Measurements from ENCODE around the gene GKAP1.

- TF ChIP-seq, protein P1, sequence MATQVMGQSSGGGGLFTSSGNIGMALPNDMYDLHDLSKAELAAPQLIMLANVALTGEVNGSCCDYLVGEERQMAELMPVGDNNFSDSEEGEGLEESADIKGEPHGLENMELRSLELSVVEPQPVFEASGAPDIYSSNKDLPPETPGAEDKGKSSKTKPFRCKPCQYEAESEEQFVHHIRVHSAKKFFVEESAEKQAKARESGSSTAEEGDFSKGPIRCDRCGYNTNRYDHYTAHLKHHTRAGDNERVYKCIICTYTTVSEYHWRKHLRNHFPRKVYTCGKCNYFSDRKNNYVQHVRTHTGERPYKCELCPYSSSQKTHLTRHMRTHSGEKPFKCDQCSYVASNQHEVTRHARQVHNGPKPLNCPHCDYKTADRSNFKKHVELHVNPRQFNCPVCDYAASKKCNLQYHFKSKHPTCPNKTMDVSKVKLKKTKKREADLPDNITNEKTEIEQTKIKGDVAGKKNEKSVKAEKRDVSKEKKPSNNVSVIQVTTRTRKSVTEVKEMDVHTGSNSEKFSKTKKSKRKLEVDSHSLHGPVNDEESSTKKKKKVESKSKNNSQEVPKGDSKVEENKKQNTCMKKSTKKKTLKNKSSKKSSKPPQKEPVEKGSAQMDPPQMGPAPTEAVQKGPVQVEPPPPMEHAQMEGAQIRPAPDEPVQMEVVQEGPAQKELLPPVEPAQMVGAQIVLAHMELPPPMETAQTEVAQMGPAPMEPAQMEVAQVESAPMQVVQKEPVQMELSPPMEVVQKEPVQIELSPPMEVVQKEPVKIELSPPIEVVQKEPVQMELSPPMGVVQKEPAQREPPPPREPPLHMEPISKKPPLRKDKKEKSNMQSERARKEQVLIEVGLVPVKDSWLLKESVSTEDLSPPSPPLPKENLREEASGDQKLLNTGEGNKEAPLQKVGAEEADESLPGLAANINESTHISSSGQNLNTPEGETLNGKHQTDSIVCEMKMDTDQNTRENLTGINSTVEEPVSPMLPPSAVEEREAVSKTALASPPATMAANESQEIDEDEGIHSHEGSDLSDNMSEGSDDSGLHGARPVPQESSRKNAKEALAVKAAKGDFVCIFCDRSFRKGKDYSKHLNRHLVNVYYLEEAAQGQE (IDR thresholded peaks at IDR 0.05; ENCODE audit: low read depth), result no peak
- TF ChIP-seq MAX (IDR thresholded peaks at IDR 0.05) (no peak), CREB1 (IDR thresholded peaks at IDR 0.05; ENCODE audit: low read depth) (no peak), TAF1 (IDR thresholded peaks at IDR 0.05; ENCODE audit: low read depth) (no peak), ZBTB7A (IDR thresholded peaks at IDR 0.05; ENCODE audit: low read depth) (no peak), CEBPB (IDR thresholded peaks at IDR 0.05) (no peak), RAD21 (IDR thresholded peaks at IDR 0.05; ENCODE audit: low read depth) (no peak), EP300 (IDR thresholded peaks at IDR 0.05; ENCODE audit: borderline replicate concordance) (no peak), TEAD4 (IDR thresholded peaks at IDR 0.05) (no peak)
Observed at GRCh38 chr9:83749706-83750105, 67.9 kb downstream of the GKAP1 start.
